GM23338 (cell line): ENCODE results near the gene FBXO34.
A peak's percentile ranks its signal among the peaks of the same experiment; 100 is the strongest.

ENCODE experiments used
- CREB1 ChIP-seq: fragments of 250-450 bp; sonication (Bioruptor Pico); IDR thresholded peaks from 2 replicates; pipeline ENCODE4 v1.5.0; 2020; ENCODE audit warnings: low read depth, mild to moderate bottlenecking, moderate library complexity
- EZH2 ChIP-seq: fragments of 200-600 bp; sonication (generic); IDR thresholded peaks from one replicate; pipeline ENCODE4 v1.8.0; 2017; ENCODE audit warnings: antibody characterized with exemption, mild to moderate bottlenecking, low read depth; ENCODE audit not compliant: unreplicated experiment
- EZH2phosphoT487 ChIP-seq: fragments of 200-600 bp; sonication (generic); IDR thresholded peaks from one replicate; pipeline ENCODE4 v1.8.1; 2018; ENCODE audit warnings: antibody characterized with exemption; ENCODE audit not compliant: unreplicated experiment
- JUNB ChIP-seq: IDR thresholded peaks from one replicate; pipeline ENCODE4 v1.6.1; 2016; ENCODE audit warnings: antibody characterized with exemption; ENCODE audit not compliant: unreplicated experiment
- NANOG ChIP-seq: IDR thresholded peaks from 2 replicates; pipeline ENCODE4 v1.6.1; 2016; ENCODE audit warnings: antibody characterized with exemption, borderline replicate concordance
- POLR2AphosphoS5 ChIP-seq: IDR thresholded peaks from 2 replicates; pipeline ENCODE4 v1.6.1; 2016; ENCODE audit warnings: antibody characterized with exemption, low read depth
- STAT1 ChIP-seq: IDR thresholded peaks from one replicate; pipeline ENCODE4 v1.6.1; 2016; ENCODE audit warnings: antibody characterized with exemption; ENCODE audit not compliant: unreplicated experiment
- ZNF114 ChIP-seq: fragments of 250-450 bp; sonication (Bioruptor Pico); IDR thresholded peaks from 2 replicates; pipeline ENCODE4 v1.5.0; 2020; ENCODE audit warnings: mild to moderate bottlenecking, moderate library complexity
- ZNF331 ChIP-seq: fragments of 250-450 bp; sonication (Bioruptor Pico); IDR thresholded peaks from 2 replicates; pipeline ENCODE4 v1.5.0; 2020; ENCODE audit warnings: low read depth, mild to moderate bottlenecking, moderate library complexity
- TF ChIP-seq, protein P1 (sequence below), 2 experiments: fragments of 200-600 bp in 1 of 2; sonication (generic) in 1 of 2; conservative IDR thresholded peaks; 2 replicates each; pipeline versions ENCODE4 v1.5.1 to v1.6.1; 2016 to 2017; ENCODE audit warnings: antibody characterized with exemption in 2 of 2, low read depth in 2 of 2, mild to moderate bottlenecking in 2 of 2, moderate library complexity in 1 of 2
- TF ChIP-seq, protein P2 (sequence below): IDR thresholded peaks from one replicate; pipeline ENCODE4 v1.6.1; 2018; ENCODE audit warnings: antibody characterized with exemption; ENCODE audit not compliant: unreplicated experiment
- TF ChIP-seq, protein P3 (sequence below): IDR thresholded peaks from 2 replicates; pipeline ENCODE4 v1.6.1; 2016; ENCODE audit warnings: antibody characterized with exemption
- TF ChIP-seq, protein P4 (sequence below): fragments of 250-450 bp; sonication (Bioruptor Pico); IDR thresholded peaks from 2 replicates; pipeline ENCODE4 v1.5.0; 2020; ENCODE audit warnings: mild to moderate bottlenecking, moderate library complexity

DNA sequence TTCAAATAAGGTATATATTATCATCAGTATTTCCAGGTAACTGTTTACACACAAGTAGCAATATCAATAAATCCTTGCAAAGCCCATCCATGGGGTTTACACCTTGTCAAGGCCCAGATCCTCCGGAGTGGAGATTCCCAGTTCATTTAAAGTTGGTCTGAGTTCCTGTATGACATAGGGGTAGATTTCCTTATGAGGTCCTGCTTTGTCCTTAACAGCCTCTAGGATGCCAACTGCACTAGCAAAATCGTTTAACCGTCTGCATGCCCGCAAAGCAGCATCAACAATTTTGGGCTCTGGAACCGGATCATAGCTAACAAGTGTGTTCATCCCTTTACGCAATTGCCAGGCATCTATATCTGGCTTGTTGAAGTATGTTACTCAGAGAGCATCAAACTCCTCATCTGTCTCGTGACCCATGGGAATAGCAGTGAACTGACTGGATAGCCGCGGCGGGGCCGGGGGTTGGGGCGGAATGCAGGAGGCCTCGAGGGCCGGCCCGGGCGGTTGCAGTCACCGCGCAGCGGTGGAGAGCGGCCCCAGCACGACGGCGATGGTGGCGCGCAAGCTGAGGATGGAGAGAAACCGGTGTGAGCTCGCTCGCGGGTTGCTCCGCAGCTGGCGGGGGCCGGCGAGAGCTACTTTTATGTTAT is 30.6 kb upstream of the FBXO34 start:
- TF ChIP-seq EZH2 = no peak
- TF ChIP-seq, protein P1, sequence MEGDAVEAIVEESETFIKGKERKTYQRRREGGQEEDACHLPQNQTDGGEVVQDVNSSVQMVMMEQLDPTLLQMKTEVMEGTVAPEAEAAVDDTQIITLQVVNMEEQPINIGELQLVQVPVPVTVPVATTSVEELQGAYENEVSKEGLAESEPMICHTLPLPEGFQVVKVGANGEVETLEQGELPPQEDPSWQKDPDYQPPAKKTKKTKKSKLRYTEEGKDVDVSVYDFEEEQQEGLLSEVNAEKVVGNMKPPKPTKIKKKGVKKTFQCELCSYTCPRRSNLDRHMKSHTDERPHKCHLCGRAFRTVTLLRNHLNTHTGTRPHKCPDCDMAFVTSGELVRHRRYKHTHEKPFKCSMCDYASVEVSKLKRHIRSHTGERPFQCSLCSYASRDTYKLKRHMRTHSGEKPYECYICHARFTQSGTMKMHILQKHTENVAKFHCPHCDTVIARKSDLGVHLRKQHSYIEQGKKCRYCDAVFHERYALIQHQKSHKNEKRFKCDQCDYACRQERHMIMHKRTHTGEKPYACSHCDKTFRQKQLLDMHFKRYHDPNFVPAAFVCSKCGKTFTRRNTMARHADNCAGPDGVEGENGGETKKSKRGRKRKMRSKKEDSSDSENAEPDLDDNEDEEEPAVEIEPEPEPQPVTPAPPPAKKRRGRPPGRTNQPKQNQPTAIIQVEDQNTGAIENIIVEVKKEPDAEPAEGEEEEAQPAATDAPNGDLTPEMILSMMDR (conservative IDR thresholded peaks at IDR 0.05; ENCODE audit: low read depth in 2 of 2) = 0 out of 4 replicates have a peak, but pooled peaks of 1 of the 2 experiments have one; percentile 4
- no peak for TF ChIP-seq JUNB
- no peak for TF ChIP-seq EZH2phosphoT487
- TF ChIP-seq POLR2AphosphoS5 = no peak
- TF ChIP-seq, protein P2, sequence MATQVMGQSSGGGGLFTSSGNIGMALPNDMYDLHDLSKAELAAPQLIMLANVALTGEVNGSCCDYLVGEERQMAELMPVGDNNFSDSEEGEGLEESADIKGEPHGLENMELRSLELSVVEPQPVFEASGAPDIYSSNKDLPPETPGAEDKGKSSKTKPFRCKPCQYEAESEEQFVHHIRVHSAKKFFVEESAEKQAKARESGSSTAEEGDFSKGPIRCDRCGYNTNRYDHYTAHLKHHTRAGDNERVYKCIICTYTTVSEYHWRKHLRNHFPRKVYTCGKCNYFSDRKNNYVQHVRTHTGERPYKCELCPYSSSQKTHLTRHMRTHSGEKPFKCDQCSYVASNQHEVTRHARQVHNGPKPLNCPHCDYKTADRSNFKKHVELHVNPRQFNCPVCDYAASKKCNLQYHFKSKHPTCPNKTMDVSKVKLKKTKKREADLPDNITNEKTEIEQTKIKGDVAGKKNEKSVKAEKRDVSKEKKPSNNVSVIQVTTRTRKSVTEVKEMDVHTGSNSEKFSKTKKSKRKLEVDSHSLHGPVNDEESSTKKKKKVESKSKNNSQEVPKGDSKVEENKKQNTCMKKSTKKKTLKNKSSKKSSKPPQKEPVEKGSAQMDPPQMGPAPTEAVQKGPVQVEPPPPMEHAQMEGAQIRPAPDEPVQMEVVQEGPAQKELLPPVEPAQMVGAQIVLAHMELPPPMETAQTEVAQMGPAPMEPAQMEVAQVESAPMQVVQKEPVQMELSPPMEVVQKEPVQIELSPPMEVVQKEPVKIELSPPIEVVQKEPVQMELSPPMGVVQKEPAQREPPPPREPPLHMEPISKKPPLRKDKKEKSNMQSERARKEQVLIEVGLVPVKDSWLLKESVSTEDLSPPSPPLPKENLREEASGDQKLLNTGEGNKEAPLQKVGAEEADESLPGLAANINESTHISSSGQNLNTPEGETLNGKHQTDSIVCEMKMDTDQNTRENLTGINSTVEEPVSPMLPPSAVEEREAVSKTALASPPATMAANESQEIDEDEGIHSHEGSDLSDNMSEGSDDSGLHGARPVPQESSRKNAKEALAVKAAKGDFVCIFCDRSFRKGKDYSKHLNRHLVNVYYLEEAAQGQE = no peak
- TF ChIP-seq, protein P3, sequence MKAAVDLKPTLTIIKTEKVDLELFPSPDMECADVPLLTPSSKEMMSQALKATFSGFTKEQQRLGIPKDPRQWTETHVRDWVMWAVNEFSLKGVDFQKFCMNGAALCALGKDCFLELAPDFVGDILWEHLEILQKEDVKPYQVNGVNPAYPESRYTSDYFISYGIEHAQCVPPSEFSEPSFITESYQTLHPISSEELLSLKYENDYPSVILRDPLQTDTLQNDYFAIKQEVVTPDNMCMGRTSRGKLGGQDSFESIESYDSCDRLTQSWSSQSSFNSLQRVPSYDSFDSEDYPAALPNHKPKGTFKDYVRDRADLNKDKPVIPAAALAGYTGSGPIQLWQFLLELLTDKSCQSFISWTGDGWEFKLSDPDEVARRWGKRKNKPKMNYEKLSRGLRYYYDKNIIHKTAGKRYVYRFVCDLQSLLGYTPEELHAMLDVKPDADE = no peak
- no peak for TF ChIP-seq ZNF114 (CRISPR knock-in tag)
- TF ChIP-seq NANOG = no peak
- no peak for TF ChIP-seq ZNF331 (CRISPR knock-in tag)
- no peak for TF ChIP-seq CREB1 (CRISPR knock-in tag)
- TF ChIP-seq STAT1 = no peak
- TF ChIP-seq, protein P4, sequence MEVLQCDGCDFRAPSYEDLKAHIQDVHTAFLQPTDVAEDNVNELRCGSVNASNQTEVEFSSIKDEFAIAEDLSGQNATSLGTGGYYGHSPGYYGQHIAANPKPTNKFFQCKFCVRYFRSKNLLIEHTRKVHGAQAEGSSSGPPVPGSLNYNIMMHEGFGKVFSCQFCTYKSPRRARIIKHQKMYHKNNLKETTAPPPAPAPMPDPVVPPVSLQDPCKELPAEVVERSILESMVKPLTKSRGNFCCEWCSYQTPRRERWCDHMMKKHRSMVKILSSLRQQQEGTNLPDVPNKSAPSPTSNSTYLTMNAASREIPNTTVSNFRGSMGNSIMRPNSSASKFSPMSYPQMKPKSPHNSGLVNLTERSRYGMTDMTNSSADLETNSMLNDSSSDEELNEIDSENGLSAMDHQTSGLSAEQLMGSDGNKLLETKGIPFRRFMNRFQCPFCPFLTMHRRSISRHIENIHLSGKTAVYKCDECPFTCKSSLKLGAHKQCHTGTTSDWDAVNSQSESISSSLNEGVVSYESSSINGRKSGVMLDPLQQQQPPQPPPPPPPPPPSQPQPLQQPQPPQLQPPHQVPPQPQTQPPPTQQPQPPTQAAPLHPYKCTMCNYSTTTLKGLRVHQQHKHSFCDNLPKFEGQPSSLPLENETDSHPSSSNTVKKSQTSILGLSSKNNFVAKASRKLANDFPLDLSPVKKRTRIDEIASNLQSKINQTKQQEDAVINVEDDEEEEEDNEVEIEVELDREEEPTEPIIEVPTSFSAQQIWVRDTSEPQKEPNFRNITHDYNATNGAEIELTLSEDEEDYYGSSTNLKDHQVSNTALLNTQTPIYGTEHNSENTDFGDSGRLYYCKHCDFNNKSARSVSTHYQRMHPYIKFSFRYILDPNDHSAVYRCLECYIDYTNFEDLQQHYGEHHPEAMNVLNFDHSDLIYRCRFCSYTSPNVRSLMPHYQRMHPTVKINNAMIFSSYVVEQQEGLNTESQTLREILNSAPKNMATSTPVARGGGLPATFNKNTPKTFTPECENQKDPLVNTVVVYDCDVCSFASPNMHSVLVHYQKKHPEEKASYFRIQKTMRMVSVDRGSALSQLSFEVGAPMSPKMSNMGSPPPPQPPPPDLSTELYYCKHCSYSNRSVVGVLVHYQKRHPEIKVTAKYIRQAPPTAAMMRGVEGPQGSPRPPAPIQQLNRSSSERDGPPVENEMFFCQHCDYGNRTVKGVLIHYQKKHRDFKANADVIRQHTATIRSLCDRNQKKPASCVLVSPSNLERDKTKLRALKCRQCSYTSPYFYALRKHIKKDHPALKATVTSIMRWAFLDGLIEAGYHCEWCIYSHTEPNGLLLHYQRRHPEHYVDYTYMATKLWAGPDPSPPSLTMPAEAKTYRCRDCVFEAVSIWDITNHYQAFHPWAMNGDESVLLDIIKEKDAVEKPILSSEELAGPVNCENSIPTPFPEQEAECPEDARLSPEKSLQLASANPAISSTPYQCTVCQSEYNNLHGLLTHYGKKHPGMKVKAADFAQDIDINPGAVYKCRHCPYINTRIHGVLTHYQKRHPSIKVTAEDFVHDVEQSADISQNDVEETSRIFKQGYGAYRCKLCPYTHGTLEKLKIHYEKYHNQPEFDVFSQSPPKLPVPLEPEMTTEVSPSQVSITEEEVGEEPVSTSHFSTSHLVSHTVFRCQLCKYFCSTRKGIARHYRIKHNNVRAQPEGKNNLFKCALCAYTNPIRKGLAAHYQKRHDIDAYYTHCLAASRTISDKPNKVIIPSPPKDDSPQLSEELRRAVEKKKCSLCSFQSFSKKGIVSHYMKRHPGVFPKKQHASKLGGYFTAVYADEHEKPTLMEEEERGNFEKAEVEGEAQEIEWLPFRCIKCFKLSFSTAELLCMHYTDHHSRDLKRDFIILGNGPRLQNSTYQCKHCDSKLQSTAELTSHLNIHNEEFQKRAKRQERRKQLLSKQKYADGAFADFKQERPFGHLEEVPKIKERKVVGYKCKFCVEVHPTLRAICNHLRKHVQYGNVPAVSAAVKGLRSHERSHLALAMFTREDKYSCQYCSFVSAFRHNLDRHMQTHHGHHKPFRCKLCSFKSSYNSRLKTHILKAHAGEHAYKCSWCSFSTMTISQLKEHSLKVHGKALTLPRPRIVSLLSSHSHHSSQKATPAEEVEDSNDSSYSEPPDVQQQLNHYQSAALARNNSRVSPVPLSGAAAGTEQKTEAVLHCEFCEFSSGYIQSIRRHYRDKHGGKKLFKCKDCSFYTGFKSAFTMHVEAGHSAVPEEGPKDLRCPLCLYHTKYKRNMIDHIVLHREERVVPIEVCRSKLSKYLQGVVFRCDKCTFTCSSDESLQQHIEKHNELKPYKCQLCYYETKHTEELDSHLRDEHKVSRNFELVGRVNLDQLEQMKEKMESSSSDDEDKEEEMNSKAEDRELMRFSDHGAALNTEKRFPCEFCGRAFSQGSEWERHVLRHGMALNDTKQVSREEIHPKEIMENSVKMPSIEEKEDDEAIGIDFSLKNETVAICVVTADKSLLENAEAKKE = no peak
